GM18873 (cell line): ENCODE measurements around the gene ATF3.
A peak's percentile ranks its signal among the peaks of the same experiment; 100 is the strongest.
"Not testable (repeated sequence)": the region's sequence is repeated elsewhere in the genome, so short reads cannot be mapped to it uniquely, and the experiment has no call there.

Experiments used
- ATAC-seq: cut with Tn5 transposase; IDR thresholded peaks from one replicate; pipeline ENCODE4 v1.9.1; 2021; ENCODE audit warnings: mild to moderate bottlenecking, moderate library complexity, moderate number of reproducible peaks; ENCODE audit not compliant: unreplicated experiment, low FRiP score

Gene ATF3

DNA sequence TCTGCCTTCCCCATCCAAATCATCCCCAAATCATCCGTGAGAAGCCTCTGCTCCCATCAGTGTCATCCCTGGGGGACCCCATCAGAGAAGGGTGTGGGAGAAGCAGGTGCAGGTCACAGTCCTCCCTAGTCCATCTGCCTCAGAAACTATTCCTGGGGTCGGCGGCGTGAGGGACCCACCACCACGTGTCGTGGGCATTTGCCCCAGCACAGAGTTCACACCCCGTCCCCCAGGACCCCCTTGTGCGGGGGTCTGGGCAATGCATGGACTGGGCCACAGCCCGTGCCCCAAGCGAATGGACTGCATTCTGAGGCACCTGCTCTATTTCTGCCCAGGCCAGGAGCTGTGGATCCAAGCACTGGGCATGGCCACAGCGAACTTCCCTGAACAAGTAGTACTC is 38.4 kb downstream of the ATF3 start:
- ATAC-seq = no peak

DNA sequence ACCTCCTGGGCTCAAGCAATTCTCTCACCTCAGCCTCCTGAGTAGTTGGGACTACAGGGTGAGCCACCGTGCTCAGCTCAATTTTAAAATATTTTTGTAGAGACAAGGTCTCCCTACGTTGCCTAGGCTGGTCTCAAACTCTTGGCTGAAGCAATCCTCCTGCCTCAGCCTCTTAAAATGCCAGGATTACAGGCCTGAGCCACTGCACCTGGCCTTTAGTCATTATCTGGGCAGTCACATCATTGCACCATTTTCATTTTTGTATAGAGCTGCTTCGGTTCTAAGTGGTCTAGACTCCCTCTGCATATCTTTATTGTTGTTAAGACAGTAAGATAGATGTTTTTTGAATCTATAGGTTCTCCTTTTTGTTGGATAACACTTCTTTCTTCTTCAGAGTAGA is 39.9 kb downstream of the ATF3 start:
- no peak for ATAC-seq

DNA sequence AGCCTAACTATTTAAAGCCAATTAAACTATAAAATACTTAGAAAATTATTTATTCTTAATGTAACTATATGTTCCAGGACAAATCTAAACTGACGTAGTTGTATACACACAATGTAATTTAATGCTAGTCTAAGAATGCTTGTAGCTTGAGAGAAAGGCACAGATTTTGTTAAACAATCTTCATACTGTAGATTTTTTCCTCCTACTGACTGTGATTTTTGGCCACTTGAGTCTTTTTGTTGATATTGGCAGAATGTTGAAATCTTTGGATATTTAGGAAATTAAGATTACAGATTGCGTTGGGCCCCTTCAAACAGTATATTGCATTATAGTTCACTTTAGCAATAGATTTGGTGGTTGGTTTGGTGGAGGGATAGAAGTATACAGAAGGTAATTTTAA is 40.5 kb downstream of the ATF3 start:
- ATAC-seq = no peak

DNA sequence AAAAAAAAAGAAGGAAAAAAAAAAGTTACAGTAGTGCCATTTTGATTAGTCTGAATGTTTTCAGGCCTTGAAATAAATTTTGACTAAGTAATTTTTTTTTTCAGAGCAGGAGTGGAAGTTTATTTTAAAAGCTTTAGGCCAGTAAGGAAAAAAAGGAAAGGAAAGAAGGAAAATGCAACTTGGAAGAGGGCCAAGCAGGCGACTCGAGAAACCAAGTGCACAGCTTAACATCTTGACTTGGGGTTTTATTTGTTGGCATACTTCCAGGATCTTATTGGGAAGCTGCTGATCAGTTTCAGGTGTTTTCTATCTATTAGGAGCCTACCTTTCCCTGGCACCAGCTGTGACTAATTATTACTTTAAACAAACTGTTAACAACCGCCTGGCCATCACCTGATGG is 41.7 kb downstream of the ATF3 start:
- ATAC-seq = no peak

GRCh38 chr1:212651521-212651920 is 43.0 kb downstream of the ATF3 start:
- no peak for ATAC-seq

DNA sequence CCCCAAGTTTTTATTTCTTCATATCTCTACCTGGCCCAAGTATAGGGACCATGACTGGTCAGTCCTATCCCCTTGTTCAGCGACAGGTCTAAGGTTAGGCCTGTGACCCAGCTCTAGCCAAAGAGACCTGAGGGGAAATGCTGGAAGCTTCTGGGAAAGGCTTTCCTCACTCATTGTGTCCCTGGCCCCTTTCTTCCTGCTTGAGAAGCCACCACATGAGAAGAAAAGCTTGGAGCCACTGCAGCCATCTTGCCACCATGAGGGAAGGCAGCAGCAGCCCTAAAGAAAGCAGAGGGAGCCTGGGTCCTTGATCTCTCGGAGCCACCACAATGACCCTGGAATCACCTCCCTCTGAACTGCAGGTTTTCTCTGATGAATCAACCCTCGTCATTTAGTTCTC is 43.4 kb downstream of the ATF3 start:
- no peak for ATAC-seq

DNA sequence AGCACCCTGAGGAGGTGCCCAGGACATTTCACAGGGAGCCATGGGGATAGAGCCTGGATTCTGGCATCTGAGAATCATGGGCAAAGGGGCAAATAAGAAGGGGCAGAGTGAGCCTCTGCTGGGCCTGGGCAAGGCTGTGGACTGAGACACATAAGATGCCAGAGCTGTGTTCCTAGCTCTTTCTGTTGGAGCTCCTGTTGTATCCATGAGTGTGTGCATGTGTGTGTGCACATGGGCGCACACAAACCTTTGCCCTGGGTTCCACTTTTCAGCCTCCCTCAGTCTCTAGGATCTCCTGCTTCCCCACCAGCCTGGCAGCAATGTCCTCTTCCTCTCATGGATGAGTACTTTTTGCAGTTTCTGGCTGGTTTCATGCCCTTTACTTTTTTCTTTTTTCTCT is 44.0 kb downstream of the ATF3 start:
- ATAC-seq = no peak

DNA sequence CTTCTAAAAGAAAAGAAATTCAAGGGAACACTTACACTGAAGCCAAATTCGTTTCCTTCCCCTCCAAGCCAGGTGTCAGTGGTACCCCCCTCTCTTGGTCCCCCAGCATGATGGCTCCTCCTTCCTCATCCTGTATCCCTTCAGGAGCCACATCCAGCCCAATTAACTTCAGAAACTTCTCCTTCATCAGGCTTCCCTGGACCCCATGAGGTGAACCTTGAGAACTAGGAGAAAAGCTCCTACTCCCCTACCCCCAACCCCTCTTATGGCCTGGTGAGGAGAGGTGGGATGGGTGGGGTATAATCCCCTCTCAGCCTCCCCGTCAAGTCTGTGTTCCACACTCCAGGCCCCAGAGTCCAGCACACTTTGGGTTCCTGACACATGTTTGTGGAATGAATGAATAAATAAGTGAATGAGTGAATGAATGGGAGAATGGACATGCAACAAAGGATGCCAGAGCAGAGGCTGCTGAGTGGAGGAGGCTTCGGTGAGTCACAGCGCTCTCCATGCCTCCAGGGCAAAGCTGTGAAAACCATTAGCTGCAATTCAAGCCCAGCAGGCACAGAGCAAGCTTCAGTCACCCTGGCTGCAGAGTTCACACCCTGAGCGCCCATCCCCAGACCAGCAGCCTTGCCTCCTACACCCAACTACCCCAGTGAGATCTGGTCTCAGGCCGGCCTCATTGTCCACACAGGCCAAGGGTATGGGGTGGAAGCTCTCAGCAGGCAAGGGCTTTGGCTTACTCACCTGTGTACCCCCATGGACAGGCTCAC is 47.3 kb downstream of the ATF3 start:
- no peak for ATAC-seq

GRCh38 chr1:212656730-212657129 is 48.2 kb downstream of the ATF3 start:
- ATAC-seq = no peak

DNA sequence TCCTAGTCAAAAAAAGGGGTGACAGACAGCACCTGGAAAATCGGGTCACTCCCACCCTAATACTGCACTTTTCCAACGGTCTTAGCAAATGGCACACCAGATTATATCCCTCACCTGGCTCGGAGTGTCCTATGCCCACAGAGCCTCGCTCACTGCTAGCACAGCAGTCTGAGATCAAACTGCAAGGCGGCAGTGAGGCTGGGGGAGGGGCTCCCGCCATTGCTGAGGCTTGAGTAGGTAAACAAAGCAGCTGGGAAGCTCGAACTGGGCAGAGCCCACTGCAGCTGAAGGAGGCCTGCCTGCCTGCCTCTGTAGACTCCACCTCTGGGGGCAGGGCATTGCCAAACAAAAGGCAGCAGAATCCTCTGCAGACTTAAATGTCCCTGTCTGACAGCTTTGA is 49.7 kb downstream of the ATF3 start:
- ATAC-seq = not testable (repeated sequence)

- no peak for ATAC-seq
These were observed 56.0 kb downstream of the ATF3 start for GRCh38 chr1:212664409-212665199.

DNA sequence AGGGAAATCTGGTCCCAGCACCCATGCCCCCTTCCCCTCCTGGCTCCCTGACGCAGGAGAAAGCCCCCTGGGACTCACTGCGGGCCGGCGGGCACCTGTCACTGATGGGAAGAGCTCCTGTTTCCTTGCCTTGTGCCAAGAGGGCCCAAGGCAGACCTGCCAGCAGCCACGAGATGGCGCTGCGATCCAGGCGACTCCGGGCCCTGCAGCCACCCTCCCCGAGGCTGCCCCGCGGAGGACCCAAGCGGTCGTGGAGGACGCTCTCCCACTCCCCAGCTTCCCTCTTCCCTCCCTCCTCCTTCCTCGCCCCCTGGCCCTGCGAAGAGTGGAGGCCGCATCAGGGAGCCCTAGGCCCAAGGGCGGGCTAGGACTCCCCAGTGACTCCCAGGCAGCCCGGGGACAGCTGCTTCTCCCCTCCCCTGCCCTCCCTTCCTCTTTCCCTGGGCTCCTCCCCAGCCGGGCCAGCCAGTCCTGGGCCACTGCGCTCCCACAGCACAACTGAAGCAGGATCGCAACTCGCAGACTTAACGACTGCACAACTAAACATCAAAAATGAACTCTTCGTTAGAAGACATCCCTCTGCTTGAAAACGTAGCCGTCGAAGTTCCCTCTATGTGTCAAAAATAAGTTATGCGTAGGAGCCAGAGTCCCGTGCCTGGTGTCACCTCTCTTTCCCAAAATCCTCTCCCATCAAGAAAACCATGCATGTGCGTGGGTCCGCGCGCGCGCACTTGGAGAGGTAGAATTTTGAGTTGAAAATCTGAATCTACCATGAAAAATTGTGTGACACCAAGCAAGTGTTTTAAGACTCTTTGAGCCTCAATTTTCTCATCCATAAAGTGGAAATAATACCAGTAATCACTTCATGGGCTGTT is 56.9 kb downstream of the ATF3 start:
- peak; percentile 78 for ATAC-seq

GRCh38 chr1:212666116-212666775 is 57.7 kb downstream of the ATF3 start:
- no peak for ATAC-seq

DNA sequence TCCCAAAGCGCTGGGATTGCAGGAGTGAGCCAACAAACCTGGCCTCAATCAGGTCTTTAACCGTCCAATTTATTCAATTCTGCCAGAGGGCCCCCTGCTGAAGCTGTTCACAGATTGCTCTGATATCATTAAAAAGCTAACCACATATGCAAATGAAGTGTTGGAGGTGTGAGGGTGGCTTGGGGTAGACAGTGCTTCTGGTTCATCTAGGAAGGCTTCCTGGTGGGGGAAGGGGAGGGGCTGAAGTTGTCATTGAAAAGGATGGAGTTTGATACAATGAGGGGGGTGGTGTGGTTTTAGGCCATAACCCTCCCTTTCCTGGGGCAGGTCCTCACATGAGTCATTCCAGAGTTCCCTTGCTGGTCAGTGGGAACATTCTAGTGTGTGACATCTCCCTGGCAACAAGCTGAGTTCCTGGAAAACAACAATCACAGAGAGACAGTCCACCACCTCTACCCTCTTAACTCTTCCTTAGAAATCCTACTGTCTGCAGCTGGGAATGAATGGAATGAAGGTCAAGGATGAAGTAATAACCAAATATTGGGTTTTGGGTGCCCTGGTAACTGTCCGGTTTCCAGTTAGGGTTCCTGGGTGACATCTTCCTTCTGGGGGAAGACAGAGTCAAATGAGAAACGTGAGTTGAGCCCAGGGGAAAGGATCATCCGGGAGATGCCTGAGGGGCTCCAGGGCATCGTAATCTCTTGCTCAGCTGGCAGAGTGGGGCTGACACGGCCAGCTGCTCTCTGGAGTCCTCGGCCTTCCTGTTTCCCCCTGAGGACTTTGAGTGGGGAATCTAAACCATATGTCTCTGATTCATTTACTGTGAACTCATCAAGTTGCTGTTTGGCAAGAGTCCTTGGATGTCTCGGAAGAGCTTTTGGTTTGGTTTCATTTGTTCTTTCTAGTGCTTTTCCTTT is 58.9 kb downstream of the ATF3 start:
- ATAC-seq = no peak

DNA sequence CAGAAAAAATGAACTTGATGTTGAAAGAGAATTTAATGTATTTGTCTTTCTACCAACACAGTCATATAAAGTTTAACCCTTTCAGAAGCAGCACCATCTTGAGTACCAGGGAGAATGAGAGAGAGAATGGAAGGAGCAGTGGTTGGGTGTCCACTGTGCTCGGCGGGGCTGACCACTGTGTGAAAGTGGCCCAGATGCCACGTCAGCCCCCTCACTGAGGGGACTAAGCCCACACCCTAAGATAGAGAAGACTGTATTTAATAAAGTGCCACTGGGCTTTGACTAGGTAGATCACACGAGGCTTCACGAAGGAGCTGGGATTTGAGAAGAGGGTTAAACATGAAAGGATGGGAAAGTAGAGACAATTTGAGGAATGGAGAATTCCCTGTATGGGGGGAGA is 59.9 kb downstream of the ATF3 start:
- ATAC-seq = no peak

- ATAC-seq = no peak
These were observed 60.5 kb downstream of the ATF3 start for GRCh38 chr1:212669102-212669501.

GRCh38 chr1:212669600-212669999 is 61.0 kb downstream of the ATF3 start:
- ATAC-seq = no peak

DNA sequence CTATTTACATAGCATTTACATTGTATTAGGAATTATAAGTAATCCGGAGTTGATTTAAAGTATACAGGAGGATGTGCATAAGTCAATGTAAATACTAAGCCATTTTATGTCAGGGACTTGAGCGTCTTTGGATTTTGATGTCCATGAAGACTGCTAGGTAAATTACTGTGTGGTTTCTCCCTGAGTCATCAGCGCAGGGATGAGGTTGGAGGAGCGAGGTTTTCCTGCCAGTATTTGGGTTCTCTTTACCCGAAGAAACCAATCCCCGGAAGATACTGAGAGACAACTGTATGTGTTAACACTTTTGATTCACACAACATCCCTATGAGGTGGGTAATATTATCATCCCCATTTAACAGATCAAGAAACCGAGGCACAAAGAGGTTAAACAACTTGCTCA is 61.7 kb downstream of the ATF3 start:
- ATAC-seq = no peak
